OCI-LY7 (cell line): ENCODE results near the gene RAE1. TPM values are rescaled to one million over a fixed set of nuclear protein-coding genes. Genes with fewer than 3 reads are reported as not detected.

Experiments
- BruUV-seq: library from RNA; stranded (reverse); fragments of 400-500 nt; replicated peaks from 2 replicates; lab custom pipeline; 2021; lab: Mats Ljungman, UMichigan
- CTCF ChIA-PET: fragments of 300-600 bp; sonication (Branson Sonifier 250); formaldehyde crosslinking; loops from one replicate; lab custom pipeline; 2022; ENCODE audit warnings: antibody characterized with exemption; ENCODE audit not compliant: unreplicated experiment; lab: Charles Lee
- POLR2A ChIA-PET: fragments of 300-600 bp; sonication (Branson Sonifier 250); formaldehyde crosslinking; loops from one replicate; lab custom pipeline; 2022; ENCODE audit warnings: antibody characterized with exemption; lab: Charles Lee
- DNase-seq: peaks from one replicate; pipeline ENCODE4 v3.0.0-alpha.2; 2015; ENCODE audit warnings: low spot score
- H2AFZ ChIP-seq: fragments of 200-600 bp; sonication (generic), shearing (Covaris generic); 2 replicates; pipeline ENCODE4 v1.6.1; 2014; ENCODE audit warnings: mild to moderate bottlenecking, antibody characterized with exemption, low read length, moderate library complexity
- H3K27ac ChIP-seq: fragments of 200-600 bp; sonication (generic); 2 replicates; pipeline ENCODE4 v1.5.1; 2014; ENCODE audit warnings: mixed run types, low read depth, mild to moderate bottlenecking, moderate library complexity, low read length, inconsistent platforms; ENCODE audit not compliant: poor library complexity, severe bottlenecking
- H3K36me3 ChIP-seq: fragments of 200-600 bp; sonication (generic); 2 replicates; pipeline ENCODE4 v1.6.1; 2014; ENCODE audit warnings: mild to moderate bottlenecking, antibody characterized with exemption, low read length, moderate library complexity, mixed read lengths; ENCODE audit not compliant: insufficient read depth
- H3K4me1 ChIP-seq: fragments of 200-600 bp; sonication (generic); 2 replicates; pipeline ENCODE4 v1.5.1; 2014; ENCODE audit warnings: mild to moderate bottlenecking, low read length; ENCODE audit not compliant: insufficient read depth, poor library complexity, severe bottlenecking
- H3K4me2 ChIP-seq: fragments of 200-600 bp; sonication (generic); 2 replicates; pipeline ENCODE4 v1.6.1; 2014; ENCODE audit warnings: mild to moderate bottlenecking, low read length
- H3K4me3 ChIP-seq: fragments of 200-600 bp; sonication (generic); 2 replicates; pipeline ENCODE4 v1.5.1; 2014; ENCODE audit warnings: mild to moderate bottlenecking, low read depth, low read length; ENCODE audit not compliant: poor library complexity, severe bottlenecking
- H3K79me2 ChIP-seq: fragments of 200-600 bp; sonication (generic); 2 replicates; pipeline ENCODE4 v1.6.1; 2016; ENCODE audit warnings: low read depth, mild to moderate bottlenecking, low read length, moderate library complexity, mixed read lengths; ENCODE audit not compliant: insufficient read depth
- H3K9me2 ChIP-seq: fragments of 200-600 bp; sonication (generic); 2 replicates; pipeline ENCODE4 v1.6.1; 2016; ENCODE audit warnings: mild to moderate bottlenecking, low read length, mixed read lengths; ENCODE audit not compliant: insufficient read depth
- H3K9me3 ChIP-seq: fragments of 200-600 bp; sonication (generic); 2 replicates; pipeline ENCODE4 v1.6.1; 2014; ENCODE audit warnings: mild to moderate bottlenecking, mixed run types, low read length, mixed read lengths
- H4K20me1 ChIP-seq: fragments of 200-600 bp; sonication (generic); 2 replicates; pipeline ENCODE4 v1.6.1; 2014; ENCODE audit warnings: mild to moderate bottlenecking, antibody characterized with exemption, low read length, moderate library complexity, mixed read lengths; ENCODE audit not compliant: insufficient read depth
- CTCF ChIP-seq: fragments of 200-600 bp; sonication (generic); conservative IDR thresholded peaks from 2 replicates; pipeline ENCODE4 v1.5.1; 2014; ENCODE audit warnings: mild to moderate bottlenecking, antibody characterized with exemption, low read length, moderate library complexity, mixed read lengths
- EZH2phosphoT487 ChIP-seq: fragments of 200-600 bp; sonication (generic); IDR thresholded peaks from 2 replicates; pipeline ENCODE4 v1.6.1; 2018; ENCODE audit warnings: low read depth, borderline replicate concordance, mild to moderate bottlenecking, mixed run types, antibody characterized with exemption, low read length, moderate library complexity, mixed read lengths
- intact Hi-C: fragments of 100-400 bp; cut with micrococcal nuclease; formaldehyde crosslinking; loops from one replicate; pipeline ENCODE4 v1.10.0; 2022; ENCODE audit not compliant: unreplicated experiment
- total RNA-seq, 2 experiments: library from RNA; depleted of rRNA in 1 of 2; stranded (reverse); fragments of >200 nt in 1 of 2; shearing (Covaris generic) in 1 of 2; gene quantifications; 2 replicates each; pipeline ENCODE4 v1.2.3, GENCODE V29; 2014 to 2022

Gene RAE1
- total RNA-seq, 2 experiments from 2014 or later: 55.0 to 57.4 TPM

DNA sequence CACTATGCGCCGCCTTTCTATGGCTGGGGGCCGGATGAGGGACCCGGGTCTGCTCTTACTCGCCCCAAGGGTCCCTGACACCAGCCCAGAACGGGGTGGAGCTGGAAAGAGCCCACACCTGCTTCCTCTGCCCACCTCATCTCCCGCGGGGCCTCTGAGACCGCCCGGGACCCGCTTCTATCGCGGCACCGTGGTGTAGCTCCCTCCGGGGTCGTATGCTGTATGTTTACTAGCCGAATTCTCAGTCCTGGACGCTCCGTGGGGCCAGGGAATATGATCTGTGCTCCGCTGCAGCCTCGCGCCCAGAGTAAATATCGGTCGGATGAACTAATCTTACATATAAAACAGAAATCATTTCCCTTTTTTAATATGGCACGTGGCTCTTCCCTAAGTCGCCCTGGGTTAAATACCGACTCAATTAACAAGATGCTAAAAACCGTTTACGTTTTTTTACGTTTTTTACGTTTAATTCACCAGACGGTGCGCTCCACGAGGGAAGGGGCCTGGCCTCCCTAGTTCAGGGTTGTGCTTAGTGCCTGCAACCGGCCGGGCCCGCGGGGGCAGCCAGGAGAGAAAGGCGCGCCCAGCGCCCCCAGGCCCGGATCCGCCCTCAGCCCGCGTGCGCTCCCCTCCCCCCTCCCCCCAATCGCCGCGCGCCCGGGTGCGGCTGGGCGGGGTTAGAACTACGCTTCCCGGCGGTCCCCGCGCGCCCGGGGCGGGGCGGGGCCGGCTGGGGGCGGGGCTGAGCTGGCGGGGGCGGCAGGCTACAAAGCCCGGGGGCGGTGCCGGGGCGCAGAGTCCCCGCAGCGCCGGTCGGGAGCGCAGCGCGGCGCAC, 39.8 kb downstream of the RAE1 start, which contains the start of gene RBM38:
RBM38 (plus strand) TSS at position 793 of the 835 bp plus-strand sequence. CDS start 186 bp downstream, outside the sequence.
- Histone ChIP-seq H4K20me1 (peaks cover 22% of the 10 kb centered on the region), H3K4me1 (peaks cover 58% of the 10 kb centered on the region), H3K9me2 (no peaks in the 10 kb centered on the region), H3K4me2 (peak within 1 kb of the TSS; percentile 95), H3K4me3 (peak within 1 kb of the TSS; percentile 99), H3K9me3 (no peaks in the 10 kb centered on the region), H2AFZ (peak within 1 kb of the TSS; percentile 37; the same call in 1 of the 2 replicates), H3K79me2 (peaks cover 40% of the 10 kb centered on the region), H3K27ac (peak within 1 kb of the TSS; percentile 97), H3K36me3 (peaks cover 39% of the 10 kb centered on the region)
- ChIA-PET CTCF (interaction anchor here (0.7 to 1.4 kb wide), 6 partner anchors 8 to 88 kb away, joined by 3 to 10 read pairs (median 4); no protein-coding TSS in a partner anchor), POLR2A (interaction anchor here (0.6 to 4.2 kb wide), 19 partner anchors 8 to 1777 kb away, joined by 3 to 21 read pairs (median 6); no protein-coding TSS in a partner anchor)
- no peak for TF ChIP-seq CTCF
- no peak for TF ChIP-seq EZH2phosphoT487
- TSS peak; percentile 92 for BruUV-seq
- DNase-seq: peak; percentile 94
- intact Hi-C loops: loop anchor here (2.0 to 10.0 kb wide), 5 partner anchors 44 to 1774 kb away; partner anchors contain the start of gene ZNF831

DNA sequence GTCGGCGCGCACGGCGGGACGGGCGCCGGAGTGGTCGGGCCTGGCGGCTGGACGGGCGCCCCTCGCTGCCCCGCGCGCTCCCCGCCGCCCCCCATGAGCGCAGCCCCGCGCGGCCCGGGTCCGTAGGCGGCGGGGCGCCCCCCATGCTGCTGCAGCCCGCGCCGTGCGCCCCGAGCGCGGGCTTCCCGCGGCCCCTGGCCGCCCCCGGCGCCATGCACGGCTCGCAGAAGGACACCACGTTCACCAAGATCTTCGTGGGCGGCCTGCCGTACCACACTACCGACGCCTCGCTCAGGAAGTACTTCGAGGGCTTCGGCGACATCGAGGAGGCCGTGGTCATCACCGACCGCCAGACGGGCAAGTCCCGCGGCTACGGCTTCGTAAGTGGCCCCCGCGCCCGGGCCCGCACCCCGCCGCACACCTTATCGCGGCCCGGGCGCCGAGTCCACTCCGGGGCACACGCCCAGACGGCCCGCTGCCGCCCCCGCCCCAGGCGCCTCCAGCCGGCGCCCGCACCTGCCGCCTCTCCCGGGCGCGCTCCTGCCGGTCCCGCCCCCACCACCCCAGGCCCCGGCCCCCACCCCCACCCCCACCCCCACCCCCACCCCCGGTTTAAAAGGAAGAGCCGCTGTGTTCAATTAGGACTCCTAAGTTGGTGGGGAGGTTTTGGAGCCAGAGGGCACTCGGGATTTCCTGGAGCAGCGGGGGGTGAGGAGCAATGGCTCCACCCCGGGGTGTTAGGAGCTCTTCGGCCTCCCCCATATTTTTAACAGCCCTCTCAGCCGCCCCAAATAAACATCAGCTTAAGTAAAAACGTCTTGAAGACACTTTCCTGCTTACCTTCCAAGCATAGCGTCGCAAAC, 40.6 kb downstream of the RAE1 start:
- Histone ChIP-seq H3K9me3 (no peaks in the 10 kb centered on the region), H3K4me2 (peak overlapping the region; percentile 91), H2AFZ (no peak overlapping the region), H4K20me1 (peaks cover 22% of the 10 kb centered on the region), H3K27ac (peak overlapping the region; percentile 97), H3K9me2 (no peaks in the 10 kb centered on the region), H3K4me1 (peaks cover 67% of the 10 kb centered on the region), H3K4me3 (peak overlapping the region; percentile 99), H3K79me2 (peaks cover 48% of the 10 kb centered on the region), H3K36me3 (peaks cover 48% of the 10 kb centered on the region)
- no peak for TF ChIP-seq CTCF
- no peak for TF ChIP-seq EZH2phosphoT487
- intact Hi-C loops: loop anchor here (2.0 to 10.0 kb wide), 5 partner anchors 43 to 1773 kb away; partner anchors contain the start of gene ZNF831
- peak; percentile 60 for DNase-seq
- POLR2A ChIA-PET: interaction anchor here (0.6 to 2.0 kb wide), 12 partner anchors 8 to 1776 kb away, joined by 3 to 11 read pairs (median 4); no protein-coding TSS in a partner anchor
- CTCF ChIA-PET: interaction anchor here (0.8 to 1.2 kb wide), 2 partner anchors 42 to 82 kb away, joined by 3 to 4 read pairs; no protein-coding TSS in a partner anchor
- BruUV-seq: no TSS peak
